ENCODE measurements around the gene ATXN2L. TPM values are rescaled to one million over a fixed set of nuclear protein-coding genes. Genes with fewer than 3 reads are reported as not detected.

The ATXN2L gene
- total RNA-seq, 1 experiment from 2014 or later, result 335 TPM

GRCh38 chr16:28843766-28844165 is 21.0 kb downstream of the ATXN2L start:
- H3K4me1 ChIP-seq (ENCODE audit: insufficient read depth, low read length, poor library complexity, severe bottlenecking), result no peaks in the 10 kb centered on the region
- H3K27me3 ChIP-seq (replicated peaks; ENCODE audit: insufficient read depth, low read depth, low read length, poor library complexity), result no peaks in the 10 kb centered on the region
- peaks cover 36% of the 10 kb centered on the region for H3K36me3 ChIP-seq (ENCODE audit: insufficient read depth, low read length, poor library complexity, severe bottlenecking)
- DNase-seq (ENCODE audit: low spot score), result no peak
- H3K27ac ChIP-seq (ENCODE audit: low read depth, low read length, poor library complexity, severe bottlenecking), result no peak overlapping the region
- no peaks in the 10 kb centered on the region for H3K9me3 ChIP-seq (ENCODE audit: low read depth, low read length, poor library complexity, severe bottlenecking)
- BruUV-seq (replicated peaks), result no TSS peak
- intact Hi-C loops (cut with micrococcal nuclease; ENCODE audit: unreplicated experiment), result no loop called here
- TF ChIP-seq EZH2 (IDR thresholded peaks at IDR 0.05; ENCODE audit: borderline replicate concordance, low read depth, low read length, poor library complexity, severe bottlenecking) (no peak), CTCF (conservative IDR thresholded peaks at IDR 0.05; ENCODE audit: low read depth, low read length) (no peak)
- CTCF ChIA-PET, result no interaction called here
- POLR2A ChIA-PET (ENCODE audit: low non-redundant PET), result no interaction called here
- no peak overlapping the region for H3K4me3 ChIP-seq (ENCODE audit: low read depth, low read length, poor library complexity, severe bottlenecking)

GRCh38 chr16:28844226-28844885 is 21.6 kb downstream of the ATXN2L start:
- ChIA-PET CTCF (no interaction called here), POLR2A (ENCODE audit: low non-redundant PET) (no interaction called here)
- Histone ChIP-seq H3K27ac (ENCODE audit: low read depth, low read length, poor library complexity, severe bottlenecking) (no peak overlapping the region), H3K27me3 (replicated peaks; ENCODE audit: insufficient read depth, low read depth, low read length, poor library complexity) (no peaks in the 10 kb centered on the region), H3K9me3 (ENCODE audit: low read depth, low read length, poor library complexity, severe bottlenecking) (no peaks in the 10 kb centered on the region), H3K36me3 (ENCODE audit: insufficient read depth, low read length, poor library complexity, severe bottlenecking) (peaks cover 33% of the 10 kb centered on the region), H3K4me1 (ENCODE audit: insufficient read depth, low read length, poor library complexity, severe bottlenecking) (no peaks in the 10 kb centered on the region), H3K4me3 (ENCODE audit: low read depth, low read length, poor library complexity, severe bottlenecking) (peak overlapping the region; percentile 97)
- DNase-seq (ENCODE audit: low spot score), result no peak
- no peak for TF ChIP-seq EZH2 (IDR thresholded peaks at IDR 0.05; ENCODE audit: borderline replicate concordance, low read depth, low read length, poor library complexity, severe bottlenecking)
- TF ChIP-seq CTCF (conservative IDR thresholded peaks at IDR 0.05; ENCODE audit: low read depth, low read length), result no peak
- intact Hi-C loops (cut with micrococcal nuclease; ENCODE audit: unreplicated experiment), result no loop called here
- BruUV-seq (replicated peaks), result no TSS peak

- TF ChIP-seq CTCF (conservative IDR thresholded peaks at IDR 0.05; ENCODE audit: low read depth, low read length) (no peak), EZH2 (IDR thresholded peaks at IDR 0.05; ENCODE audit: borderline replicate concordance, low read depth, low read length, poor library complexity, severe bottlenecking) (no peak)
- CTCF ChIA-PET, result no interaction called here
- Histone ChIP-seq H3K4me3 (ENCODE audit: low read depth, low read length, poor library complexity, severe bottlenecking) (peak overlapping the region; percentile 97), H3K27ac (ENCODE audit: low read depth, low read length, poor library complexity, severe bottlenecking) (peak overlapping the region; percentile 82), H3K27me3 (replicated peaks; ENCODE audit: insufficient read depth, low read depth, low read length, poor library complexity) (no peaks in the 10 kb centered on the region), H3K9me3 (ENCODE audit: low read depth, low read length, poor library complexity, severe bottlenecking) (no peaks in the 10 kb centered on the region), H3K4me1 (ENCODE audit: insufficient read depth, low read length, poor library complexity, severe bottlenecking) (no peaks in the 10 kb centered on the region), H3K36me3 (ENCODE audit: insufficient read depth, low read length, poor library complexity, severe bottlenecking) (peaks cover 33% of the 10 kb centered on the region)
- DNase-seq (ENCODE audit: low spot score), result peak; percentile 77
- no TSS peak for BruUV-seq (replicated peaks)
- POLR2A ChIA-PET (ENCODE audit: low non-redundant PET), result interaction anchor here (0.6 kb wide), 1 partner anchor 16 kb away, joined by 5 read pairs; no protein-coding TSS in a partner anchor
- intact Hi-C loops (cut with micrococcal nuclease; ENCODE audit: unreplicated experiment), result no loop called here
Measured at GRCh38 chr16:28845293-28845692, 22.5 kb downstream of the ATXN2L start.

Data from A673 (cell line).